ENCODE results near the gene C4orf50. TPM values are rescaled to one million over a fixed set of nuclear protein-coding genes. Genes with fewer than 3 reads are reported as not detected.

The C4orf50 gene
- total and polyA plus RNA-seq, 10 of the 15 experiments (the other 5 are each of a cell fraction or from before 2014, with no cell fraction given) = 0.04 to 0.09 (median 0.05) TPM; not detected in 3

DNA sequence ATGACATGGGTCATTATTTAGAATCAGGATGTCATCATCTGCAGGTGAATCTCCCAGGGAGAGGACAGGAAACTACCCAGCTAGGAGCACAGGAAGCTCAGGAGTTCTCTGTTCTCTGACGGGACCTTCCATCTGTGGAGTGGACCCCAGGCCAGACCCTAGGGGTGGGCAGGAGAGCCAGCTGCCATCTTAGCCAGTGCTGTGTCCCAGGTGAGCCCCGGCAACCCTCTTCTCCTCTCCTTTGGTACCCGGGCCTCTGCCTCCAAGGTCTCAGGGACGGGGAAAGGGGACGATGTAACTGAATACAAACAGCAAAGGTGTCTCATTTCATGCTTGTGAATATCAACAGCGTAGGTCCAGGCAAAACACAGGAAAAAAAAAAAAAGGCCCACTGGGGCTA, 48.5 kb downstream of the C4orf50 start:
- RAD21 ChIA-PET (ENCODE audit: unreplicated experiment) = interaction anchor here (0.6 kb wide), 1 partner anchor 1741 kb away, joined by 3 read pairs; no protein-coding TSS in a partner anchor
- H3K4me2 ChIP-seq (ENCODE audit: control insufficient read depth, insufficient read depth) = no peak overlapping the region
- CTCF ChIA-PET = no interaction called here
- TF ChIP-seq, protein P1, sequence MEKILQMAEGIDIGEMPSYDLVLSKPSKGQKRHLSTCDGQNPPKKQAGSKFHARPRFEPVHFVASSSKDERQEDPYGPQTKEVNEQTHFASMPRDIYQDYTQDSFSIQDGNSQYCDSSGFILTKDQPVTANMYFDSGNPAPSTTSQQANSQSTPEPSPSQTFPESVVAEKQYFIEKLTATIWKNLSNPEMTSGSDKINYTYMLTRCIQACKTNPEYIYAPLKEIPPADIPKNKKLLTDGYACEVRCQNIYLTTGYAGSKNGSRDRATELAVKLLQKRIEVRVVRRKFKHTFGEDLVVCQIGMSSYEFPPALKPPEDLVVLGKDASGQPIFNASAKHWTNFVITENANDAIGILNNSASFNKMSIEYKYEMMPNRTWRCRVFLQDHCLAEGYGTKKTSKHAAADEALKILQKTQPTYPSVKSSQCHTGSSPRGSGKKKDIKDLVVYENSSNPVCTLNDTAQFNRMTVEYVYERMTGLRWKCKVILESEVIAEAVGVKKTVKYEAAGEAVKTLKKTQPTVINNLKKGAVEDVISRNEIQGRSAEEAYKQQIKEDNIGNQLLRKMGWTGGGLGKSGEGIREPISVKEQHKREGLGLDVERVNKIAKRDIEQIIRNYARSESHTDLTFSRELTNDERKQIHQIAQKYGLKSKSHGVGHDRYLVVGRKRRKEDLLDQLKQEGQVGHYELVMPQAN (conservative IDR thresholded peaks at IDR 0.05) = no peak
- TF ChIP-seq ZNF217 (IDR thresholded peaks at IDR 0.05) = no peak
- TF ChIP-seq SPI1 (IDR thresholded peaks at IDR 0.05; ENCODE audit: borderline replicate concordance, insufficient read depth, low read depth, low read length) = no peak
- TF ChIP-seq, protein P2, sequence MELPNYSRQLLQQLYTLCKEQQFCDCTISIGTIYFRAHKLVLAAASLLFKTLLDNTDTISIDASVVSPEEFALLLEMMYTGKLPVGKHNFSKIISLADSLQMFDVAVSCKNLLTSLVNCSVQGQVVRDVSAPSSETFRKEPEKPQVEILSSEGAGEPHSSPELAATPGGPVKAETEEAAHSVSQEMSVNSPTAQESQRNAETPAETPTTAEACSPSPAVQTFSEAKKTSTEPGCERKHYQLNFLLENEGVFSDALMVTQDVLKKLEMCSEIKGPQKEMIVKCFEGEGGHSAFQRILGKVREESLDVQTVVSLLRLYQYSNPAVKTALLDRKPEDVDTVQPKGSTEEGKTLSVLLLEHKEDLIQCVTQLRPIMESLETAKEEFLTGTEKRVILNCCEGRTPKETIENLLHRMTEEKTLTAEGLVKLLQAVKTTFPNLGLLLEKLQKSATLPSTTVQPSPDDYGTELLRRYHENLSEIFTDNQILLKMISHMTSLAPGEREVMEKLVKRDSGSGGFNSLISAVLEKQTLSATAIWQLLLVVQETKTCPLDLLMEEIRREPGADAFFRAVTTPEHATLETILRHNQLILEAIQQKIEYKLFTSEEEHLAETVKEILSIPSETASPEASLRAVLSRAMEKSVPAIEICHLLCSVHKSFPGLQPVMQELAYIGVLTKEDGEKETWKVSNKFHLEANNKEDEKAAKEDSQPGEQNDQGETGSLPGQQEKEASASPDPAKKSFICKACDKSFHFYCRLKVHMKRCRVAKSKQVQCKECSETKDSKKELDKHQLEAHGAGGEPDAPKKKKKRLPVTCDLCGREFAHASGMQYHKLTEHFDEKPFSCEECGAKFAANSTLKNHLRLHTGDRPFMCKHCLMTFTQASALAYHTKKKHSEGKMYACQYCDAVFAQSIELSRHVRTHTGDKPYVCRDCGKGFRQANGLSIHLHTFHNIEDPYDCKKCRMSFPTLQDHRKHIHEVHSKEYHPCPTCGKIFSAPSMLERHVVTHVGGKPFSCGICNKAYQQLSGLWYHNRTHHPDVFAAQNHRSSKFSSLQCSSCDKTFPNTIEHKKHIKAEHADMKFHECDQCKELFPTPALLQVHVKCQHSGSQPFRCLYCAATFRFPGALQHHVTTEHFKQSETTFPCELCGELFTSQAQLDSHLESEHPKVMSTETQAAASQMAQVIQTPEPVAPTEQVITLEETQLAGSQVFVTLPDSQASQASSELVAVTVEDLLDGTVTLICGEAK (IDR thresholded peaks at IDR 0.05; ENCODE audit: borderline replicate concordance) = no peak
- no peak for TF ChIP-seq EZH2 (IDR thresholded peaks at IDR 0.05; ENCODE audit: borderline replicate concordance, control insufficient read depth, low read depth, low read length)
- TF ChIP-seq, protein P3, sequence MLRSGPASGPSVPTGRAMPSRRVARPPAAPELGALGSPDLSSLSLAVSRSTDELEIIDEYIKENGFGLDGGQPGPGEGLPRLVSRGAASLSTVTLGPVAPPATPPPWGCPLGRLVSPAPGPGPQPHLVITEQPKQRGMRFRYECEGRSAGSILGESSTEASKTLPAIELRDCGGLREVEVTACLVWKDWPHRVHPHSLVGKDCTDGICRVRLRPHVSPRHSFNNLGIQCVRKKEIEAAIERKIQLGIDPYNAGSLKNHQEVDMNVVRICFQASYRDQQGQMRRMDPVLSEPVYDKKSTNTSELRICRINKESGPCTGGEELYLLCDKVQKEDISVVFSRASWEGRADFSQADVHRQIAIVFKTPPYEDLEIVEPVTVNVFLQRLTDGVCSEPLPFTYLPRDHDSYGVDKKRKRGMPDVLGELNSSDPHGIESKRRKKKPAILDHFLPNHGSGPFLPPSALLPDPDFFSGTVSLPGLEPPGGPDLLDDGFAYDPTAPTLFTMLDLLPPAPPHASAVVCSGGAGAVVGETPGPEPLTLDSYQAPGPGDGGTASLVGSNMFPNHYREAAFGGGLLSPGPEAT (IDR thresholded peaks at IDR 0.05; ENCODE audit: low read depth) = no peak
- TF ChIP-seq, protein P4, sequence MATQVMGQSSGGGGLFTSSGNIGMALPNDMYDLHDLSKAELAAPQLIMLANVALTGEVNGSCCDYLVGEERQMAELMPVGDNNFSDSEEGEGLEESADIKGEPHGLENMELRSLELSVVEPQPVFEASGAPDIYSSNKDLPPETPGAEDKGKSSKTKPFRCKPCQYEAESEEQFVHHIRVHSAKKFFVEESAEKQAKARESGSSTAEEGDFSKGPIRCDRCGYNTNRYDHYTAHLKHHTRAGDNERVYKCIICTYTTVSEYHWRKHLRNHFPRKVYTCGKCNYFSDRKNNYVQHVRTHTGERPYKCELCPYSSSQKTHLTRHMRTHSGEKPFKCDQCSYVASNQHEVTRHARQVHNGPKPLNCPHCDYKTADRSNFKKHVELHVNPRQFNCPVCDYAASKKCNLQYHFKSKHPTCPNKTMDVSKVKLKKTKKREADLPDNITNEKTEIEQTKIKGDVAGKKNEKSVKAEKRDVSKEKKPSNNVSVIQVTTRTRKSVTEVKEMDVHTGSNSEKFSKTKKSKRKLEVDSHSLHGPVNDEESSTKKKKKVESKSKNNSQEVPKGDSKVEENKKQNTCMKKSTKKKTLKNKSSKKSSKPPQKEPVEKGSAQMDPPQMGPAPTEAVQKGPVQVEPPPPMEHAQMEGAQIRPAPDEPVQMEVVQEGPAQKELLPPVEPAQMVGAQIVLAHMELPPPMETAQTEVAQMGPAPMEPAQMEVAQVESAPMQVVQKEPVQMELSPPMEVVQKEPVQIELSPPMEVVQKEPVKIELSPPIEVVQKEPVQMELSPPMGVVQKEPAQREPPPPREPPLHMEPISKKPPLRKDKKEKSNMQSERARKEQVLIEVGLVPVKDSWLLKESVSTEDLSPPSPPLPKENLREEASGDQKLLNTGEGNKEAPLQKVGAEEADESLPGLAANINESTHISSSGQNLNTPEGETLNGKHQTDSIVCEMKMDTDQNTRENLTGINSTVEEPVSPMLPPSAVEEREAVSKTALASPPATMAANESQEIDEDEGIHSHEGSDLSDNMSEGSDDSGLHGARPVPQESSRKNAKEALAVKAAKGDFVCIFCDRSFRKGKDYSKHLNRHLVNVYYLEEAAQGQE (IDR thresholded peaks at IDR 0.05; ENCODE audit: low read depth, low read length) = no peak
- no peak for TF ChIP-seq STAT1 (conservative IDR thresholded peaks at IDR 0.05)
- TF ChIP-seq, protein P5, sequence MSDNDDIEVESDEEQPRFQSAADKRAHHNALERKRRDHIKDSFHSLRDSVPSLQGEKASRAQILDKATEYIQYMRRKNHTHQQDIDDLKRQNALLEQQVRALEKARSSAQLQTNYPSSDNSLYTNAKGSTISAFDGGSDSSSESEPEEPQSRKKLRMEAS (IDR thresholded peaks at IDR 0.05; ENCODE audit: low read depth, low read length) = no peak

More for the DNA sequence above, 48.5 kb downstream of the C4orf50 start:
- POLR2A ChIA-PET = no interaction called here
- H3K27ac ChIP-seq (ENCODE audit: control insufficient read depth, insufficient read depth) = no peak overlapping the region
- H2AFZ ChIP-seq (ENCODE audit: control insufficient read depth, low read depth, low read length) = no peak overlapping the region
- peaks cover 3% of the 10 kb centered on the region; the same call in 1 of the 2 replicates for H4K20me1 ChIP-seq (ENCODE audit: control insufficient read depth, insufficient read depth)
- WGBS (ENCODE audit: insufficient coverage, insufficient replicate concordance, low lambda C conversion rate, missing lambda C conversion rate) = 25% methylated on average over 6 of the region's 6 CpGs
- no peak overlapping the region for H3K9ac ChIP-seq (ENCODE audit: control insufficient read depth, insufficient read depth, low read length)
- SMC1A ChIA-PET (ENCODE audit: uncharacterized antibody, unreplicated experiment) = no interaction called here
- H3K4me1 ChIP-seq (ENCODE audit: control insufficient read depth, insufficient read depth, low read length) = no peaks in the 10 kb centered on the region
- DNase-seq (ENCODE audit: low read depth, low spot score) = no peak
- no peak for FAIRE-seq
- H3K27me3 ChIP-seq (replicated peaks in 1 of 2; ENCODE audit: control insufficient read depth in 2 of 2, insufficient read depth in 2 of 2, low read length in 1 of 2) = peaks cover 0 to 2% of the 10 kb centered on the region in 2 experiments; a peak in 2 of 4 replicates
- intact Hi-C loops (cut with micrococcal nuclease; ENCODE audit: unreplicated experiment) (loop anchor here (10.0 kb wide), 1 partner anchor 145 kb away; no protein-coding TSS in a partner anchor), in situ Hi-C loops (cut with MboI) (no loop called here)
- BruUV-seq (replicated peaks) = no TSS peak
- H3K9me3 ChIP-seq (replicated peaks; ENCODE audit: control insufficient read depth, insufficient read depth, low read length) = no peaks in the 10 kb centered on the region
- no peak overlapping the region for H3K4me3 ChIP-seq
- H3K36me3 ChIP-seq (ENCODE audit: control insufficient read depth in 2 of 2, insufficient read depth in 2 of 2, low read length in 1 of 2) = no peaks in the 10 kb centered on the region
- ATAC-seq = no peak
- no peaks in the 10 kb centered on the region for H3K79me2 ChIP-seq (ENCODE audit: control insufficient read depth, insufficient read depth, low read length)

Data from GM12878 (cell line).